T-helper 2 cell (primary cell): ENCODE results near the gene CEBPG.

Experiments
- DNase-seq, 5 experiments: peaks; one replicate each; pipeline versions ENCODE4 v3.0.0 to v3.0.0-alpha.2; 2012 to 2022

CEBPG gene

DNA sequence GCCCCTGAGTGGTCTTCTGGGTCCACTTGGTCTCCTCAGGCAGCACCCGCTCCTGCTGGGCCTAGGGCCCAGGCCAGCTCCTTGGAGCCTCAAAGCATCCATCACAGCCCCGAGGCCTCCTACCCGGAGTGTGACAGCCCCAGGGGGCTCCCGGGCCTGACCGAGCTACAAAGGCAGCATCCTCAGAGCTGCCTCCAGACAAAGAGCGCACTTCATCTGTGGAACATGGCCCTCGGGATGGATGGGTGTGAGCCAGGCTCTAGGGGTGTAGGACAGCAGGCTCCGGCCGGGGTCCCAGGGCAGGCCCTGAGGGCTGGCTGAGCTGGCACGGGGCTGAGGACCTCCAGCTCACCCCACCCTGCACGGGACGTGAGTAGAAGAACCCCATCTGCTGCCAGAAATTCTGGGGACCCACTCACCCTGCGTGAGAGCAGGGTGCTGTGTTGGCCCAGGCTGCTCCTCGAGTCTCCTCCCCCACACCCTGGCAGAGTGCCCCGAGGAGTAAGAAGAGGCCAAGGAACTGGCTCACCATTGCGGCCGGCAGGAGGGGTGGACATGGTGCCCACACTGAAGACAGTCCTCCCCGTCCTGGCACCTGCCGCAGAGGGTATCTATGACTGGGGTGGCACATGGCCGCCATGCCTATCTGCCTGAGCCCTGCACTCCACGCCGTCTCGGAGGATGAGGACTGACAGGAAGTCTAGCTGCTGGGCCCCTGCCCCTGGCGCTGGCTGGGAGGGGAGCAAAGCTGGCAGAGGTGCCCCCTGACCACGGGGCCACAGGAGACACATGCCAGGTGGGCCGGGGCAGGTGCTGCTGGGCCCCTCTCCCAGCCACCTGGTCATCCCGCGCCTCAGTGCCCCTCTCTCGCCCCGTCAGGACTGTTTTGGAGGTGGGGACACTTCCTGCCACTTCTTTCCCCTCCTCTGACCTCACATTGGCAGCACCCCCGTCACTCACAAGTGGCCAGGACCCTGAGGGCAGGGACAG, 22.3 kb downstream of the CEBPG start:
- peak in 2 of 5 experiments; percentile 1 to 7 for DNase-seq

GRCh38 chr19:33396701-33397535, 23.4 kb downstream of the CEBPG start:
- peak in 1 of 5 experiments; percentile 1 for DNase-seq

DNA sequence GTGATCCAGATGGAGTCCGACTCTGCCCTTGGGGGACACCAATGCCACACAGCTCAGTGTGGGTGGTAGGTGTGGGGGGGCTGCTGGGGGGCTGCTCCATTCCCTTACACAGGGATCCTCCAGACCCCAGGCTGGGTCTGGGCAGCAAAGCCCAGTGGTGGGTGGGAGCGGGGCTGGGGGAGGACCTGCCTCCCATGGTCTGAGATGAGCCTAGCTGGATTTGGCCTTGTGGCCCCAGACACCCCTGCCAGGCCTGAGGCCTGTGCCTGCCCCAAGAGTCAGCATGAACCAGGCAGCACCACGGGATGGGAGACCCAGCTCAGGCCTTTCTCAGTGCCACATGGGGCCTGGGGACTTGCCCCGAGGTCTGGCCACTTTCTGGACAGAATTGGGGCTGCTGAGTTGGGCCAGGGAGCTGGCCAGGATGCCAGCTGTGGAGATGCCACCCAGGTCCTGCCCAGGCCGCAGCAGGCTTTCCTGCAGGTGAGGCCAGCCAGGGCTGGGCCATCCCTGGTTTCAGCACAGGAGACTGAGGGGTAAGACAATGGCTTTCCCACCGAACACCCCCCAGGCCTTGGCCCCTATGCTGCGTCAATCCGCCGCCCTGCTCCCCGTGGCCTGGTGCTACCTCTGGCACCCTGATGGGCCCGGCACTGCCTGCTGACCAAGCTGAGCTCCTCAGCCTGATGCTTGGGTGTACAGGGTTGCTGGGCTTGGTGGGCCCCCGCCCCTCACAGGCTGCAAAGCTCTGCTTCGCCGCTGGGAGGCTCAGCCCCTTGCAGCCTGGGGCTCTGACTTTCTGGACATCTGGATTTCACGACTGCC, 24.2 kb downstream of the CEBPG start:
- DNase-seq = no peak

GRCh38 chr19:33398361-33399060, 25.0 kb downstream of the CEBPG start:
- DNase-seq = no peak

DNA sequence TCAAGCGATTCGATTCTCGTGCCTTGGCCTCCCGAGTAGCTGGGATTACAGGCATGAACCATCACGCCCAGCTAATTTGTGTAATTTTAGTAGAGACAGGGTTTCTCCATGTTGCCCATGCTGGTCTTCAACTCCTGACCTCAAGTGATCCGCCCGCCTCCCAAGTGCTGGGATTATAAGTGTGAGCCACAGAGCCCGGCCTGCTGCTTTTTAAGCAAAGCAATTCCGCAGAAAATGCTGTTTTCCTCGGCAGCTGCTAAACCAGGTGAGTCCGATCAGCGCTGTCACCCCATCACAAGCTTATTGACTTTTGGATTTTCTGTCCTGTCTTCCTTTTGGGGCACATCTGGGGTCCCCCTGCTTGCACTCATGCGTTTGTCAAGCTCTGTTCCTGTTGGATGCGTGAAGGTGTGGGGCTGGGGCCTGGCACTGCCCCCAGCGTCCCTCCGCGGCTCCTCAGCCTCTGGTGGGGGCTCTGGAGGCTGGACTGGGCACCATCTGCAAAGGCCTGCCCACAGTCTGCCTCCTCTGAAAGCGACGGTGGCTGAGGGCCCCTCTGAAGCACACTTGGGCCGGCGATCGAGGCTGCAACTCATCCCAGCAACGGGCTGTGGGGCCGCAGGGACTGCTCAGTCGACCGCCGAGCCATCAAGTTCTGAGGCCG, 25.7 kb downstream of the CEBPG start:
- DNase-seq = no peak

DNA sequence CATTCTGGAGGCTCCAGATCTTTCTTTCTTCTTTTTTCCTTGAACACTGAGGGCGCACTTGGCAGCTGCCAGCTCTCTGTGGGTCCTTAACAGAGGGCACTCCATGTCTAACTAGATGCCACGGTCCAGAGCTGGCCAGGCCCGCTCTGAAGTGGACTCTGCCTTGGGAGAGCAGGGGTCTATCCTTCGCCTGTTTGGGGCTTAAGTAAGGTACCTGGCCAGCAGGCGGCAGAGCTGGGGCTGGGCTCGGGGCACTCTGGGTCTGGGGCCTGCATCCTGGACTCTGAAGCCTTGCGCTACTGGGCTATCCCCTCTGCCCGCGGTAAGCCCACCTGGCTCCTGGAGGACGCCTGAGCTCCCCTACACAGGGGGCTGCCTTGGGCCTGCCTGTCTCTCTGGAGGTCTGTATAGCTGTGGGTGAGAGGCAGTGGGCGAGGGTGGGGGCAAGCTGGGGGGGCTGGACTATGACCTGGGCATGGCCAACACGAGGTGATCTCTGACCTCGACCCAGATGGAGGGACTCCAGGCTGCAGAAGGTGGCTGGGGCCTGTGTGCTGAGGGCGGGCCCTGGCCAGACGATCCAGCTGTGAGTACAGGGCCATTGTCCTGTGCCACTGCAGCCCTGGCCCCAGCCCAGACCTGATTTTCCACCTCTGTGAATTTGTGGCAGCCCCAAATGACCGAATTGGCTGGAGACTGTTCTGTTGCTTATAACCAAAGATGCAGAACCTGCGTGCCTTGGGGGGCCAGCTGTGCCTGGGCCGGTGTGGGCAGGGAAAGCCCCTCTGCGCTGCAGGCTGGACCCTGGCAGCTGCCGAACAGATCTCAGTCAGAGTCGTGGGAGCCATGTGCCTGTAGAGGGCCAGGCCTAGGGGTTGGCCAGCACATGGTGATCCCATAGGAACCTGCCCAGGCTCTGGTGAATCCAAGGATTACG, 26.5 kb downstream of the CEBPG start:
- no peak for DNase-seq

DNA sequence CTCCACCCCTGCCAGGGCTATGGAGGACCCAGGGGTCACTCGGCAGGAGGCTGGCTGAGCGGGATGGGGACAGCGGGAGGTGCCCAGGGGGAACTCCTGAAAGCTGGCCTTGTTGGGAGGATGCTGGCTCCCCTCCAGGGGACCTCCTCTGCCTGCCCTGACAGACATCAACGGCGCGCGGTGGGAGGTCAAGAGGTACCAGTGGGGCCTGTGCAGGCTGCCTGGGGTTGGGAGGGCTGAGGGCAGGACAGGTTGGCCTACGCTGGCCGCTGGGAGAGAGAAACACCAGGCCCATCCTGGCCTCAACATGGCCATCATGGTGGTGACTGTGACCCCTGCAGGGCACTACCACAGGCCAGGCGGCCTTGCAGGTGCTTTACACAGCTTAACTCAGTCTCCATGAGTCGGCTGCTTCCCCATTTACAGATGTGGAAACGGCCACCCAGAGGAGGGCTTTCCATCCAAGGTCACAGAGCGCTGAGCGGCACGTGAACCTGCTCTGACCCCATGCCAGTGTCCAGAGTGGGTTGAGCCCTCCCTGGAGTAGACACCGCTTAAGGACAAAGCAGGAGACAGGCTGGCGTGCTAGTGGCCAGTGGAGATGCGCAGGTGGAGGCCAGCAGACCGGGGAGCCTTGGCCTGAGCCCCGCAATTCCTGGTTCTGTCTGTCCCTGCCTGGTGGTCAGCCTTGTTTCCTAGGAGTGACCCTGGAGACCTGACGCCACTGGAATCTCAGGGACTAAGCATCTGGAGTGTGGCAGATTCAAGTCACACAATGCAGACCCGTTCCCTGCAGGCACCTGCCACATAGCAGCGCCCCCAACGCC, 27.6 kb downstream of the CEBPG start:
- DNase-seq = peak in 1 of 5 experiments; percentile 4

DNA sequence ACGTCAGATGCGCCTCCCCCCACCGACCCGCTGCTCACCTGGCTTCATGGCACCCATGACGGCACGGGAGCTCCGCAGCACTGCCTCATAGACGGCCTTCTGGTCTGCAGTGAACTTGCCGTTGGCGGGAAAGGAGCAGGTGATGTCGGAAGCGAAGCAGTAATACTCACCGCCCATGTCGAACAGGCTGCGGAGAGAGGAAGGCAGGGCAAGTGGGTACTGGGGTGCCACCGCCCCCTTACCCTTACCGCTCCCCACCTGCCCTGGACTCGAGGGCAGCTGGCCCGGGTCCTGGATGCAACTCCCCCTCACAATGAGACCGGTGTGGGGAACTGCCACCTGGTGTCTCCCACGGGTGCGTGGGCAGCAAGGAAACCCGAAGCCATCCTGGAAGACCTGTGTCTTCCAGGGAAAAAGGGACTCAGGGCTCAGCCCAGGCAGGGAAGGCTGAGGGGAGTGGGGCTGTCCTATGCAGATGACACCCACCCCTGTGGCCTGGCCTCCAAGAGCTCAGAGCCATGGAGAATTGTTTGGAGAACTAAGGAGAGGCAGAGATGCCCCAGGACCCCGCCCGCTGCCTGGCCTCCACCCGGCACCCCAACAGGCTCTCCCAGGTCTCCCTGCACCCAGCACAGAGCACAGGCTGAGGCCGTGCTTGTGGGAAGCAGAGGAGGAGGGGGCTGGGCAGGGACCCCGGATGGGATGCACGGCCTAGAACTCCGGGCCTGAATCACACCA, 28.3 kb downstream of the CEBPG start:
- peak in 1 of 5 experiments; percentile 4 for DNase-seq

GRCh38 chr19:33402421-33403220, 29.1 kb downstream of the CEBPG start:
- DNase-seq = peak in 1 of 5 experiments; percentile 3

- no peak for DNase-seq
Measured at GRCh38 chr19:33403221-33403972, 29.9 kb downstream of the CEBPG start.

DNA sequence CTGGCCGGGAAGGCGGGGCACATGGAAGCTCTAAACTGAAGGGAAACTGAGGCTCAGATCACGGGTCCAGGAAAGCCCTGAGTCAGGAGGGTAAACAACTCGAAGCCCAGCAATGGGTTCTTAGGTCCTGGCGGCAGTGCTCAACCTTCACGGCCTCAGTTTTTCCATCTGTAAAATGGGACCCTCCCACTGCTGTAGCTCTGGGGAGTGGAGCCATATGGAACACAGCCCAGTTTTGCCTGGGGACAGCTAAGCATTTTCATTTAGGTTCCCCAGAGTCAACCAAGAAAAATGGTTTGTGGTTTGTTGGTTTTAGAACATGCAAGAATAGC, 30.4 kb downstream of the CEBPG start:
- DNase-seq = no peak

DNA sequence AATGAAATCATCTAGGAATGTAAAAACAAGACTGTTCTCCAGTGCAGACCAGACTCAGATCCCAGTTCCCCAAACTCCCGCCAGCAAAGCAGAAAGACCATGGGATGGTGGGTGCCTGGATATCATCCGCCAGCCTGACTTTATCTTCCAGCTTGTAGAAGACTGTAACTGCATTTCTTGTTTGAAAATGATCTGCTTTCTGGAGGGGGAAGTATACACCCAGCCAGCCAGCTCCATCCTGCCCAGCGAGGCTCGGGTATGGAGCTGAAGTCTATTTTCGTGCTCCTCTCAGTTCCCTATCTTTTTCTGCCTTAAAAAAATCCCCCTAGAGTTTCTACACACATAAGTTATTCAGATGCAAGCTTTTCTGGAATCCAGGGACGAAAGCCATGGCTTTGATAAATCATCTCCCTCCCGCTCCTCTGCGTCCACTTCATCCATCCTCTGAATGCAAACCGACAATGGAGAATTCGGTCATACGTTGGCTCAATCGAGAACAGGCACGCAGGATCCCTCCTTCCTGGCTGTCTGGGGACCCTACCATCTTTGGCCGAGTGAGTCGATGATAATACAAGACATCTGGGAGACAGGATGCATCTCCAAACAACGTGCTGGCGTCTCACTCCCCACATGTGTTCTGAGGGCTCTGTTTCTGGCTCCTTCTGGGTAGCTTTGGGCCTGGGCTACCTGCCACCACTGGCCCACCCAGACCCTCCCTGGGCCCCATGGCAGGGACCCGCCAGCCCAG, 31.2 kb downstream of the CEBPG start:
- DNase-seq = no peak

GRCh38 chr19:33405254-33405552, 31.7 kb downstream of the CEBPG start:
- DNase-seq = no peak

- peak in 2 of 5 experiments; percentile 1 to 10 for DNase-seq
Measured at GRCh38 chr19:33405553-33406461, 32.3 kb downstream of the CEBPG start.

- peak; percentile 30 to 68 (median 60) for DNase-seq
Measured at GRCh38 chr19:33406521-33407139, 33.1 kb downstream of the CEBPG start.
